ENCODE data around the gene LNX1.

DNA sequence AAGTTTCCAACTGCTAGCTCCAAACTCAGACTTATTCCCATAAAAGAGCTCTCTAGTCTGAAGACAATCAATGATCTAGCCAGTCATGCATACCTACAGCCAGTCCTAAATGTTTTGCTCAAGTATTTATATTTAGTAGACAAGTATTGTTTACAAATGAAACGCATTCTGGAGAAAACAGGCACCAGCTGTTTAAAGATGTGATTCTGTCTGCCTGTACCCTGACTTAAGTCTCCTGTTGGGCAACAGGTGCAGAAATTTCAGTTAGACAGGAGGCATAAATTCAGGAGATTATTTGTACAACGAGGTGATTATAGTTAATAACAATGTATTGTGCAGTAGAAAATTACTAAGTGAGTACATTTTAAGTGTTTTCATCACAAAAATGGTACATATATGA, 28.9 kb downstream of the LNX1 start:
- no peak for TF ChIP-seq CTCF (IDR thresholded peaks at IDR 0.05)
- TF ChIP-seq ZFX (IDR thresholded peaks at IDR 0.05; ENCODE audit: borderline replicate concordance): no peak
